Esophagus squamous epithelium (tissue), 4 donors: Measurements from ENCODE around the gene MEF2D.

ENCODE experiments used
- CTCF ChIP-seq, 6 experiments: fragments of 450-650 bp in 4 of 6; fragments of 200-600 bp in 2 of 6; sonication (generic) in 2 of 6; IDR thresholded peaks; one replicate each; pipeline ENCODE4 v1.5.1; 2016 to 2019; ENCODE audit warnings: antibody characterized with exemption in 6 of 6, mild to moderate bottlenecking in 4 of 6, moderate library complexity in 4 of 6
- POLR2A ChIP-seq, 4 donors: fragments of 450-650 bp; IDR thresholded peaks; one replicate each; pipeline ENCODE4 v1.6.1; 2017; ENCODE audit warnings: antibody characterized with exemption in 4 of 4, mild to moderate bottlenecking in 4 of 4, moderate library complexity in 3 of 4

- no peak for TF ChIP-seq CTCF (IDR thresholded peaks at IDR 0.05)
- TF ChIP-seq POLR2A (IDR thresholded peaks at IDR 0.05): no peak
Observed at GRCh38 chr1:156417401-156418020, 83.1 kb downstream of the MEF2D start.
